Mesothelial cell of epicardium (in vitro differentiated cells): ENCODE data around the gene SETBP1. TPM values are rescaled to one million over a fixed set of nuclear protein-coding genes. Genes with fewer than 3 reads are reported as not detected.

ENCODE experiments used
- DNase-seq, 2 experiments: peaks; one replicate each; pipeline ENCODE4 v3.0.0; 2021; ENCODE audit warnings: low spot score in 2 of 2; ENCODE audit not compliant: unreplicated experiment in 2 of 2
- H3K27ac Mint-ChIP-seq: 2 replicates; pipeline ENCODE4 v1.8.0; 2021; ENCODE audit warnings: mixed read lengths
- H3K27me3 Mint-ChIP-seq: 2 replicates; pipeline ENCODE4 v1.8.0; 2021; ENCODE audit warnings: low read depth, mixed read lengths
- H3K36me3 Mint-ChIP-seq: 2 replicates; pipeline ENCODE4 v1.8.0; 2021; ENCODE audit warnings: mixed read lengths
- H3K4me1 Mint-ChIP-seq: 2 replicates; pipeline ENCODE4 v1.8.0; 2021; ENCODE audit warnings: mixed read lengths
- H3K4me3 Mint-ChIP-seq: 2 replicates; pipeline ENCODE4 v1.8.0; 2021; ENCODE audit warnings: mild to moderate bottlenecking, moderate library complexity, mixed read lengths
- H3K9me3 Mint-ChIP-seq: 2 replicates; pipeline ENCODE4 v1.8.0; 2021; ENCODE audit warnings: mixed read lengths
- CTCF ChIP-seq: fragments of 200-600 bp; sonication (generic); IDR thresholded peaks from one replicate; pipeline ENCODE4 v1.5.0; 2021; ENCODE audit warnings: antibody characterized with exemption; ENCODE audit not compliant: unreplicated experiment
- total RNA-seq: library from RNA; stranded (reverse); gene quantifications from 3 replicates; pipeline ENCODE4 v1.2.1, GENCODE V29; 2021

SETBP1 gene
- total RNA-seq, 1 donor from 2014 or later: 47.7 TPM

- H3K27me3 Mint-ChIP-seq: peaks cover 15% of the 10 kb centered on the region
- no peak for DNase-seq
- TF ChIP-seq CTCF: no peak
- peaks cover 9% of the 10 kb centered on the region for H3K4me1 Mint-ChIP-seq
- H3K4me3 Mint-ChIP-seq: no peak overlapping the region
- no peaks in the 10 kb centered on the region for H3K9me3 Mint-ChIP-seq
- H3K27ac Mint-ChIP-seq: no peak overlapping the region
- no peaks in the 10 kb centered on the region for H3K36me3 Mint-ChIP-seq
Observed at GRCh38 chr18:45071956-45072355, 391.3 kb downstream of the SETBP1 start.

GRCh38 chr18:45073556-45073955 lies 392.9 kb downstream of the SETBP1 start:
- H3K4me3 Mint-ChIP-seq: no peak overlapping the region
- H3K27me3 Mint-ChIP-seq: peaks cover 15% of the 10 kb centered on the region
- no peak overlapping the region for H3K27ac Mint-ChIP-seq
- peaks cover under 1% of the 10 kb centered on the region for H3K4me1 Mint-ChIP-seq
- no peak for DNase-seq
- H3K36me3 Mint-ChIP-seq: no peaks in the 10 kb centered on the region
- H3K9me3 Mint-ChIP-seq: no peaks in the 10 kb centered on the region
- no peak for TF ChIP-seq CTCF

- Mint-ChIP-seq H3K9me3 (peaks cover 5% of the 10 kb centered on the region), H3K27ac (no peak overlapping the region), H3K4me1 (no peaks in the 10 kb centered on the region), H3K4me3 (no peak overlapping the region), H3K36me3 (peaks cover 3% of the 10 kb centered on the region), H3K27me3 (peaks cover 1% of the 10 kb centered on the region)
- no peak for DNase-seq
- TF ChIP-seq CTCF: no peak
Observed at GRCh38 chr18:45081566-45082181, 401.0 kb downstream of the SETBP1 start.

GRCh38 chr18:45083226-45083855 lies 402.7 kb downstream of the SETBP1 start:
- no peak overlapping the region for H3K27ac Mint-ChIP-seq

GRCh38 chr18:45084206-45084605 lies 403.5 kb downstream of the SETBP1 start:
- H3K36me3 Mint-ChIP-seq: peaks cover 3% of the 10 kb centered on the region
- no peak overlapping the region for H3K4me3 Mint-ChIP-seq
- H3K27me3 Mint-ChIP-seq: peaks cover 1% of the 10 kb centered on the region
- DNase-seq: no peak
- peaks cover 5% of the 10 kb centered on the region for H3K9me3 Mint-ChIP-seq
- no peak for TF ChIP-seq CTCF
- no peak overlapping the region for H3K27ac Mint-ChIP-seq
- no peaks in the 10 kb centered on the region for H3K4me1 Mint-ChIP-seq

More at GRCh38 chr18:45083226-45083855, 402.7 kb downstream of the SETBP1 start:
- no peaks in the 10 kb centered on the region for H3K4me1 Mint-ChIP-seq
- no peak for DNase-seq
- no peak overlapping the region for H3K4me3 Mint-ChIP-seq
- H3K36me3 Mint-ChIP-seq: peaks cover 3% of the 10 kb centered on the region
- peaks cover 1% of the 10 kb centered on the region for H3K27me3 Mint-ChIP-seq
- peaks cover 5% of the 10 kb centered on the region for H3K9me3 Mint-ChIP-seq
- no peak for TF ChIP-seq CTCF
